Gastrocnemius medialis (tissue), 4 donors: Measurements from ENCODE around the gene KRT8.

Experiments used
- CTCF ChIP-seq, 5 experiments: fragments of 450-650 bp in 3 of 5; fragments of 200-600 bp in 2 of 5; sonication (generic) in 2 of 5; IDR thresholded peaks in 4 of 5; conservative IDR thresholded peaks in 1 of 5; 1 replicate in 4 of 5; 2 replicates in 1 of 5; pipeline ENCODE4 v1.5.1; 2016 to 2019; ENCODE audit warnings: antibody characterized with exemption in 5 of 5, mild to moderate bottlenecking in 3 of 5, moderate library complexity in 3 of 5
- POLR2A ChIP-seq, 2 donors: fragments of 450-650 bp; IDR thresholded peaks; one replicate each; pipeline ENCODE4 v1.6.1; 2017; ENCODE audit warnings: antibody characterized with exemption in 2 of 2, mild to moderate bottlenecking in 2 of 2, moderate library complexity in 2 of 2

GRCh38 chr12:52851787-52852186 is 53.1 kb downstream of the KRT8 start:
- TF ChIP-seq CTCF (IDR thresholded peaks at IDR 0.05 in 4 of 5, conservative IDR thresholded peaks at IDR 0.05 in 1 of 5) (no peak), POLR2A (IDR thresholded peaks at IDR 0.05) (no peak)
